Natural killer cell (primary cell): Measurements from ENCODE around the gene ELAVL3. TPM values are rescaled to one million over a fixed set of nuclear protein-coding genes. Genes with fewer than 3 reads are reported as not detected.

Source experiments
- ATAC-seq, 3 donors: fragments of 150-1000 bp in 2 of 3; fragments of 200-7000 bp in 1 of 3; cut with Tn5 transposase; 1 replicate in 1 of 3; 2 replicates in 2 of 3; pipeline ENCODE4 v1.10.0; 2021; ENCODE audit warnings: mild to moderate bottlenecking in 2 of 3, moderate library complexity in 2 of 3
- DNase-seq, 2 donors: peaks; one replicate each; pipeline versions ENCODE4 v3.0.0 to v3.0.0-alpha.2; 2013 to 2021; ENCODE audit warnings: mixed read lengths in 1 of 2
- H3K27ac ChIP-seq: one replicate; pipeline ENCODE4 v1.5.1; 2013; ENCODE audit warnings: mild to moderate bottlenecking, low read length
- H3K27me3 ChIP-seq: one replicate; pipeline ENCODE4 v1.6.1; 2013; ENCODE audit warnings: low read length; ENCODE audit not compliant: control insufficient read depth, insufficient read depth
- H3K36me3 ChIP-seq: one replicate; pipeline ENCODE4 v1.6.1; 2013; ENCODE audit warnings: low read length; ENCODE audit not compliant: control insufficient read depth, insufficient read depth
- H3K4me1 ChIP-seq: one replicate; pipeline ENCODE4 v1.6.1; 2013; ENCODE audit warnings: low read length; ENCODE audit not compliant: control insufficient read depth, insufficient read depth
- H3K4me3 ChIP-seq: one replicate; pipeline ENCODE4 v1.5.1; 2013; ENCODE audit warnings: low read length
- H3K9me3 ChIP-seq: one replicate; pipeline ENCODE4 v1.6.1; 2013; ENCODE audit warnings: low read length; ENCODE audit not compliant: control insufficient read depth, insufficient read depth
- H3K27ac Mint-ChIP-seq, 2 donors: one replicate each; pipeline ENCODE4 v1.8.0; 2022; ENCODE audit warnings: mild to moderate bottlenecking in 2 of 2, mixed read lengths in 2 of 2, moderate library complexity in 1 of 2
- H3K27me3 Mint-ChIP-seq, 2 donors: one replicate each; pipeline ENCODE4 v1.8.0; 2022; ENCODE audit warnings: low read depth in 2 of 2, mixed read lengths in 2 of 2
- H3K36me3 Mint-ChIP-seq: one replicate; pipeline ENCODE4 v1.8.0; 2022; ENCODE audit warnings: mixed read lengths
- H3K4me1 Mint-ChIP-seq, 2 donors: one replicate each; pipeline ENCODE4 v1.8.0; 2022; ENCODE audit warnings: mixed read lengths in 2 of 2
- H3K4me3 Mint-ChIP-seq: one replicate; pipeline ENCODE4 v1.8.0; 2022; ENCODE audit warnings: mild to moderate bottlenecking, moderate library complexity, mixed read lengths
- H3K9me3 Mint-ChIP-seq, 2 donors: one replicate each; pipeline ENCODE4 v1.8.0; 2022; ENCODE audit warnings: mixed read lengths in 2 of 2
- CTCF ChIP-seq: fragments of 200-600 bp; IDR thresholded peaks from one replicate; pipeline ENCODE4 v1.8.0; 2022; ENCODE audit warnings: antibody characterized with exemption
- WGBS: methylation state at CpG from one replicate; pipeline ENCODE4 v1.1.7; 2013; ENCODE audit warnings: missing lambda C conversion rate; ENCODE audit not compliant: insufficient coverage; 5-methylcytosine and 5-hydroxymethylcytosine counted together
- intact Hi-C: fragments of 100-400 bp; cut with micrococcal nuclease; formaldehyde crosslinking; loops from one replicate; pipeline ENCODE4 v1.14.2; 2022
- total RNA-seq, 4 donors: library from RNA; stranded (reverse); fragments of 120-200 nt in 1 of 4; gene quantifications; one replicate each; pipeline versions ENCODE4 v1.2.3 to v1.2.4, GENCODE V29; 2013 to 2022

ELAVL3 gene
- total RNA-seq, 3 donors from 2014 or later (not counting 1 experiment from before 2014, with no cell fraction given), result not detected

- no peak for TF ChIP-seq CTCF
- Mint-ChIP-seq H3K27me3 (peaks cover 0 to 3% of the 10 kb centered on the region in 2 donors), H3K4me3 (no peak overlapping the region), H3K4me1 (no peaks in the 10 kb centered on the region), H3K36me3 (no peaks in the 10 kb centered on the region), H3K9me3 (no peaks in the 10 kb centered on the region), H3K27ac (no peak overlapping the region)
- H3K36me3 ChIP-seq, result no peaks in the 10 kb centered on the region
- DNase-seq, result no peak
- peaks cover 4% of the 10 kb centered on the region for H3K4me1 ChIP-seq
- ATAC-seq, result no peak
- intact Hi-C loops, result no loop called here
- WGBS, result 90% methylated on average over 7 of the region's 9 CpGs
- no peaks in the 10 kb centered on the region for H3K9me3 ChIP-seq
- H3K4me3 ChIP-seq, result no peak overlapping the region
- H3K27ac ChIP-seq, result no peak overlapping the region
- H3K27me3 ChIP-seq, result peaks cover 2% of the 10 kb centered on the region
These were observed 78.9 kb downstream of the ELAVL3 start for GRCh38 chr19:11401808-11402543.

Other genes starting within 250 kb of the ELAVL3 start
- gene ANGPTL8, start 241.4 kb downstream of the ELAVL3 start, total RNA-seq, result not detected
- 1 to 10 TPM in 1 of 3 donors, under 1 TPM in 2; 0.82 to 2.3 (median 0.86) TPM for gene DOCK6, start 218.5 kb downstream of the ELAVL3 start, total RNA-seq
- not detected for gene TSPAN16, start 184.9 kb downstream of the ELAVL3 start, total RNA-seq
- 10 to 100 TPM; 14.3 to 20.0 (median 15.7) TPM for gene RAB3D, start 141.4 kb downstream of the ELAVL3 start, total RNA-seq
- gene TMEM205, start 134.8 kb downstream of the ELAVL3 start, total RNA-seq, result 10 to 100 TPM; 25.0 to 29.9 (median 29.5) TPM
- 10 to 100 TPM; 86.9 to 94.9 (median 91.8) TPM for gene CCDC159, start 134.5 kb downstream of the ELAVL3 start, total RNA-seq
- 10 to 100 TPM; 13.3 to 21.1 (median 16.1) TPM for gene PLPPR2, start 125.6 kb downstream of the ELAVL3 start, total RNA-seq
- 1 to 10 TPM; 2.1 to 2.9 (median 2.8) TPM for gene SWSAP1, start 106.4 kb downstream of the ELAVL3 start, total RNA-seq
- 10 to 100 TPM in 2 of 3 donors, 1 to 10 TPM in 1; 7.6 to 10.7 (median 10.3) TPM for gene EPOR, start 96.7 kb downstream of the ELAVL3 start, total RNA-seq
- under 1 TPM in 1 of 3 donors, not detected in 2; 0.48 TPM for gene RGL3, start 61.7 kb downstream of the ELAVL3 start, total RNA-seq
- not detected for gene ODAD3, start 45.9 kb downstream of the ELAVL3 start, total RNA-seq
- 100 to 1,000 TPM; 320 to 367 (median 327) TPM for gene PRKCSH, start 45.4 kb downstream of the ELAVL3 start, total RNA-seq
- 10 to 100 TPM in 2 of 3 donors, 1 to 10 TPM in 1; 9.9 to 15.4 (median 10.8) TPM for gene ZNF653, start 24.8 kb upstream of the ELAVL3 start, total RNA-seq
- gene ECSIT, start 48.1 kb upstream of the ELAVL3 start, total RNA-seq, result 10 to 100 TPM; 23.6 to 24.5 (median 24.1) TPM
- gene CNN1, start 57.8 kb upstream of the ELAVL3 start, total RNA-seq, result not detected
- gene ELOF1, start 78.2 kb upstream of the ELAVL3 start, total RNA-seq, result 10 to 100 TPM; 46.4 to 54.2 (median 50.0) TPM
- gene ACP5, start 96.6 kb upstream of the ELAVL3 start, total RNA-seq, result 10 to 100 TPM; 14.9 to 20.3 (median 18.8) TPM
- 1 to 10 TPM; 4.7 to 7.5 (median 4.9) TPM for gene ZNF627, start 116.4 kb upstream of the ELAVL3 start, total RNA-seq